Forelimb muscle (tissue), 1 donor: ENCODE data around the gene GPC5. TPM values are rescaled to one million over a fixed set of nuclear protein-coding genes. Genes with fewer than 3 reads are reported as not detected.

Experiments used
- DNase-seq: peaks from one replicate; pipeline ENCODE4 v3.0.0-alpha.2; 2013; ENCODE audit warnings: low read depth
- polyA plus RNA-seq: library from polyadenylated mRNA; unstranded; fragments of 120-200 nt; gene quantifications from one replicate; pipeline ENCODE4 v1.2.1, GENCODE V29; 2013; ENCODE audit not compliant: insufficient read length

The GPC5 gene
- polyA plus RNA-seq, 1 donor = 0.57 TPM

DNA sequence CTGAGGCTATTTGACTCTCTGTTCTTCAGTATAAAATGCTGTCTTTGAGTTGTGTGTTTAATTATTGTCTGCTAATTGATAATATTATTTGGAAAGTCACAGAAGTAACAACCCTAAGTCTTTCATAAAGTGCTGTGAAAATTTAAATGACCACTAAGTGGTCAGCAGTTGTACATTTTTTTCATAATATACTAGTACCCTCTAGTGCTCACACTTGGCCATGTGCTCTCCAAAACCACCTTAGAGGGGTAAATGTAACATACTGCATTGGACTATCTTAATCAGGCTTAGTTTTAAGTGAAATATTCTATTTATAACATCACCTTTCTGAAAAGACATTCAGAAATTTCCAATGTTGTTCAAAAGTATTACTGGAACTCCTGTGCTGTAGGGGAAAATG lies 745.3 kb downstream of the GPC5 start:
- no peak for DNase-seq

DNA sequence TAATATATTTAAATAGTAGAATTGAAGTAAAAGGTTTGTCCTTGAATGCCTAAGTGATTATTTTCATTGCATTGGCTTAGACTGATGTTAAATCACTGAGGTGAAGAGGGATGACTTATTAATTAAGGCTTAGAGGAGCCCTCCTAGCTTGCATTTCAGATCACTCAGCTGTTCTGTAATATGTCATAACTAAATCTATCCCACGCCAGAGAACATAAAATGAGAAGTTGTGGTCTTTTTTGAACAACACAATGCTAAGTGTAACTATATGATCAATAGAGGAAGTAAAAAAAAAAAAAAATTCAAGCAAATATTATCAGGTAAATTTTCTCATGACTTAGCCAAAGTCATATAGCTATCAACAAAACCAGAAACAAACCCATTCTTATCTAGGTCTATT lies 752.2 kb downstream of the GPC5 start:
- no peak for DNase-seq

DNA sequence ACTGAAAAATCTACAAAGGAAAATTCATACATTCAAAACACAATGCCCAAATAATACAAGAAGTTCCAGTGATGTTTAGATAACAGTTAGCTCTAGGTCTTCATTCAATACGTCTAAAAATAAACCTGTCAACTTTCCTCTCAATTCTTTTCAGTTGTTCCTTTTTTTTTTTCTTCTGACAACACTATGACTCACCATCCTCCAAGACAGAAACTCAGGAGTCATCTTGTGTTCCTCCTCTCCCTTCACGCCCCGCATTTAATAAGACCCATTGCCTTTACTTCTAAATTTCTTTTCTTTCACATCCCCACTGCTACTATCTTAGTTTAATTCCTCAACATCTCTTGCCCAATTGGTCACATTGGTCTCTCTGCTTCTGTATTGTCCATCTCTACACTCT lies 759.9 kb downstream of the GPC5 start:
- DNase-seq = no peak

DNA sequence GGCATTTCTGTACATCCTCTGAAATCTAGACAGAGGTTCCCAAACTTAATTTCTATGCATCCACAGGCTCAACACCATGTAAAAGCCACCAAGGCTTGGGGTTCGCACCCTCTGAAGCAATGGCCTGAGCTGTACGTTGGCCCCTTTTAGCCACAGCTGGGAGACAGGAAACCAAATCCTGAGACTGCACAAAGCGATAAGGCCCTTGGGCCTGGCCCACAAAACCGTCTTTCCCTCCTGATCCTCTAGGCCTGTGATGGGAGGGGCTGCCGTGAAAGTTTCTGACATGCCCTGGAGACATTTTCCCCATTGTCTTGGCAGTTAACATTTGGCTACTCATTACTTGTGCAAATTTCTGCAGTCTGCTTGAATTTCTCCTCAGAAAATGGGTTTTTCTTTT lies 766.4 kb downstream of the GPC5 start:
- DNase-seq = no peak

DNA sequence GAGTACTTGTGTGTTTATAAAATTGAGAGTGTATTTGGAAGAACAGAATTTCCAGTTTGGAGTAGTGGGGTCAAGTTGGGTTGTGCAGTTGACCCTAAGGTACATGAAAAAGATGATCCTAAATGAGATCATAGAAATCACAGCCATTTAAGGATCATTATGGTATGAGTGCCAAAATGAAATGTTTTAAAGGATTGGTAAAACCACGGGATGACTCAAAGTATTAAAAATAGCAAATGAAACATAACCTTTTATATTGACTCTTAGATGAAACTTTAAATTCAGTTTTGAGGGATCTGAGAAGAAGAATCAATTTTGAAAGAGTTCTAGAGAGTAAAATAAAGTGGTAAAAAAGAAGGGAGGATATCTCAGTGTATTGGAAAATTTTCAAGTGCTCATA lies 773.8 kb downstream of the GPC5 start:
- no peak for DNase-seq

DNA sequence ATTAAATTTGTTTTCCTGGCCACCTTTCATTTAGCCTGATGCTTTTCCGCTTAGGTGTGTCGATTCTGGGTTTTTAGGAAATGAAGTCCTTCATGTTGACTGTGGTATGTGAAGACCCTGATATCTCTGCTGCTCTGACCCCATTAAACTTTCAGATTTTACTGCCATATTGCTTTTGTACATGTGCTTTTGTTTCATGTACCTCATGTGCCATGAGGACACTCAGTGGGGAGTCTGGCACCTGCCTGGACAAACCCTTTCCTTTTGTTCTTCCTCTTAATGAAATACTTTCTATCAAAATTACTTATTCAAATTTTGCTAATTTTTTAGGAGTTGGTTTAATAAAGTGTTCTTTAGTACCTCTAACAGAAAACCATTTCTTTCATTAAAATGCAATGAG lies 774.8 kb downstream of the GPC5 start:
- no peak for DNase-seq

DNA sequence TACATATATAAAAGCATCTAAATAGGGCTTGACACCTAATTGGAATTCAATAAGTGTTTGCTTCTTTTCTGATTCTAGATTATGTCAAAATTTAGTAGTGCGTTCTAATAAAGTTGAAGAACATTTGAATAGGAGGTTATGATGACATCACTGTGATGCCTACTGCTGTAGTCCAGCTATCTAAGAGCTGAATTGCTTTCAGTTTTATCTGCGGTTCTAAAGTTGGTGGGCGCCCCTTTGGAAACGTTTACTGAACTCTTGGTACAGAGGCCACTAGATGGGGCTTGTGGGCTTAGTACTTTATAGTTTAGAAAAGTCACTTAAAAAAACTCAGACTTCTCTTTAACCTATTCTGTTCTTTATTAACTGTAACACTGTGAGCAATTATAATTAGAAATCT lies 776.9 kb downstream of the GPC5 start:
- DNase-seq = no peak

DNA sequence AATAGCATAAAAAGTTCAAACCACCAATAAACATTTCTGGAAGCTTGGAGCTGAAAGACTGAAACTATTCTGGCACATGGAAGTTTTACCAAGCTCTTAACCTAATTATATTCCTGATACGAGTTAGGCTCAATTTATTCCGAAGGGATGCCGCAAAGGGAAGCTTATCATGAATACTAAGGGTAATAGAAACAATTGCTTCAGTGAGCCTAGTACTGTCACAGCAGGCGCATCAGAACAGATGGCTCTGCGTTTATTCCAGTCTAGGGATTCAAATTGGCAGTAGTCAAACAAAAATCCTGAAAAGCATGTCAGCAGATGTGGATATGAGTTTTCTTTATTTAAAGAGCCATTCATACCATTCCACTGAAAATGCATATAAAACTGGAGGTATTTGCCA lies 779.5 kb downstream of the GPC5 start:
- peak; percentile 40 for DNase-seq

DNA sequence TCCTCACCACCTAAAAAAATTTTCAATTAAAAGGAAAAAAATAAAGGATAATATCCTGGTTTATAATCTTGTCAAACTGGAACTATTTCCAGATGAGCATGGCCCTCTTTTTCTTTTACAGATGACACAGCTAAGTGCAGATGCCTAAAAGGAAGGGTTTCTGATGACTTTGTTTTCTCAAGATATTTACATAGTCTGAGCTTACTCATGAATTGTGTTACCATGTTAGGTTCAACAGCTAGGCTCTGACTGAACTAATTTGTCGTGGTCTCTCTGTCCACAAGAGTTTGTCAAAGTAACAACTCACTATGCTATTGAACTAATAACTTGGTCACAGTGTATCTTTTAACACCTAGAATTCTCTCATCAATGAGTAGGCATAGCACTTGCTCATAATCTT lies 780.8 kb downstream of the GPC5 start:
- no peak for DNase-seq

DNA sequence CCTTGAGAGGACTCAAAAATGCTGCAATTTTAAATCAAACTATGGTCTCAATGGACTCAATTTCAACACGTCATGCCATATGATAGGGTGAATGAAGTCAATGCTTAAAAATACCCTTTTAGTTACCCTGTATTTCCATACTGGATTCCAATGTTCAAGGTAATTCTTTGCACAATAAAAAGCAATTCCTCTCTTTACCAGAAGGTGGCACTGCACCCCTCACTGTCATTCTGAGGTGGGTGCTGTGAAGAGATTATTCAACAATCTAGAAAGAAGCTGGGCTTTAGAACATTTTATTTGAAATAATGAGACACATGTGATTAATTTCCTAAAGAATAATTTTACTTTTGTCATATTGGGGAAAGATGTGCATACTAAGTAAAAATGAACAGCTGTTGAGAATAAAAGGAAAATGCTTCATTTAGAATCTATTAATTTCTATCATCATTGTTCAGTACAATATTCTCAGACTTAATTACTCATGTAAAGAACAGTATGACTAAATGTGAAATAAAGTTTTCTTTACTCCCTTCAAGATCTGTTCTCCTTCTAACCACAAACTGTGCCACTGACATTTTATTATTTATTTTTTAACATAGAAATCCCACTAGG lies 789.1 kb downstream of the GPC5 start:
- DNase-seq = peak; percentile 11

DNA sequence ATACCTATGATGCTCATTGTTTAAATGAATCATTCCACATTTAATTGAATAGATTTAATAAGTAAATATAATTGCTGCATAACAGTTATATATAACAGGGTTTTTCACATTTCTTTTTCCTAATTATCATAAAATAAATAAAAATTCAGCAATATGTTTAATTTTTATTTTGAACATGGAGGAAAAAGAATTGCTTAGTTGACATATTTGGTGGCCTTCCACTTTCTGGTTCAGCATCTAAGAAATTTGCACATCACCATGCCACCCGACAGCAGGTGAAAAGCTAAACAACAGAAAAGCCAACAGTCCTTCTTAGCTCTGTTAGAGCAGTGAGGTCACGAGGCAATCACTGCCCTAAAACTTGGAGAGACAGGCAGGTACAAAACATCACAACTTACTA lies 790.2 kb downstream of the GPC5 start:
- DNase-seq = no peak

DNA sequence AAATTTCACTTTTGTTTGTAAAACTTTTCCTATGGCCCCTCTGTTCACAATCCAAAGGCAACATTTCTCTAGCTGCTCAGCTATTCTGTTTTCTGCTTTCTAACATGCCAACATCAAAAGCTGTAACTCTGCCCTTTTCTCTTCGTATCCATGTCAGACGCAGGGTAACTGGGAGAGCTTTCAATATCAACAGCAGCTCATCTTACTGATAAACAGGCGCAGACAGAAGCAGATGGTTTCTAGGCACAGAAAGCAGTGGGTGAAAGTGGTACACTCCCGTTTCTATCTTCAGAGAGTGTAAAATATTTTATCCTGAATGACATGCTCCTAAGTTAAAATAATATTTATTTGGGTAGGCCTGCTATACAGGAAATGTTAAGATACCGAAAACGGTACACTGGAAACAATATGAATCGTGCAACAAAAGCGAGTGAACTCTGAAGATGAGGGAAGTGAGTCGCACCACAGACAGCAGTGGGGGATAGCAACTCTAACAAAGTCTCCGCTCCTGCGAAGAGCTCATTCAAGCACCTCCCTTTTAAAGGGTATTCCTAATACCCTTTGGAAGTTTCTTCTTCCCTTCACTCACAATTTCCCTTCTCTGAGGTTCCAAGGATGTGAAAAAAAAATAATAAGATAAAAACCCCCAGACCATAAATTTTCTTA lies 798.3 kb downstream of the GPC5 start:
- DNase-seq = no peak

DNA sequence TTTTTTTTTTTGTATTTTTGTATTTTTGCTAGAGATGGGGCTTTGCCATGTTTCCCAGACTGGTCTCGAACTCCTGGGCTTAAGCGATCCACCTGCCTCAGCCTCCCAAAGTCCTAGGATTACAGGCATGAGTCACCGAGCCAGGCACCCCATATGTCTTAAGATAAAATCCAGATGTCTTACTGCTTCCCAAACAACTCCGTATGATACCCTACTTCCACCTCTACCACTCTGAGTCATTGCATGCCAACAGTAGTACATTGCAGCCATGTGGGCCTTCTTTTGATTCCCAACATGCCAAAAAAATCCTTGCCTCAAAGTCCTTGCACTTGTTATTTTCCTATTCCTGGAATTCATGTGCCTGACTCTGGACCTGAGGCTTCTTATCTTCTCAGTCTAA lies 799.2 kb downstream of the GPC5 start:
- DNase-seq = no peak

DNA sequence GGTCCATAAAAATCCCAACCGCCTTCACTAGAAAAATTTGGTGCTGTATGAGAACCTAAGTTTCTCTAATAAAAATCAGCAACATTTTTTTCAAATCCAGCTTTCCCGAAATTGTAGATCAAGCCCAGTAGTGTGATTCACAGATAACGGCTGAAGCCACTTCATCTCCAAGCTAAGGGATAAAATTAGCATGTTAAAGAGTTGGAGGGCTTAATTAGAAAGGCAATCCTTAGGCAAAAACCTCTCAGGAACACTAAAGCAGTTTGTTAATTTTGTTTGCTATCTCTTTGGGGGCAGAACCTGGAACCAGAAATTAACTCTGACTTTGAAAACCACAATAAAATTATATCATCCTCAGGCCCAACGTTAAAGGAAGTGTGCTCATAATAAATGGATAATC lies 820.2 kb downstream of the GPC5 start:
- no peak for DNase-seq

DNA sequence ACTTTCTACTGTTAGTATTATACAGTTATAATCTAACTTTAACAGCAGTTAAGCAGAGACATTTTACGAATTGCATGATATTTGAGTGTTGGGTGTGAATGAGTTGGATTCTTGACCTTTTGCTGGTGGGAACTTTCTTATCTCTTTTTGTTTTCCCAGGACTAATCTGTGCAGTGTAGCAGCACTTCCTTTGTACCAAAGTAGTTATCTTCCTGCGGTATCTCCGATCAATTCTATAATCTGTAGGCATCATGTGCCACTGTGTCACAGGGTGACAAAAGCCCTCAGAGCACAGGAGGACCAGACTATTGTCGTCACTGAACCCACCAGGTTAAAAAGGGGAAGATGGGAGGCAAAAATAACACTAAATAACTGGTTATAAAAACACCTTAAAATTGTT lies 823.5 kb downstream of the GPC5 start:
- DNase-seq = no peak

DNA sequence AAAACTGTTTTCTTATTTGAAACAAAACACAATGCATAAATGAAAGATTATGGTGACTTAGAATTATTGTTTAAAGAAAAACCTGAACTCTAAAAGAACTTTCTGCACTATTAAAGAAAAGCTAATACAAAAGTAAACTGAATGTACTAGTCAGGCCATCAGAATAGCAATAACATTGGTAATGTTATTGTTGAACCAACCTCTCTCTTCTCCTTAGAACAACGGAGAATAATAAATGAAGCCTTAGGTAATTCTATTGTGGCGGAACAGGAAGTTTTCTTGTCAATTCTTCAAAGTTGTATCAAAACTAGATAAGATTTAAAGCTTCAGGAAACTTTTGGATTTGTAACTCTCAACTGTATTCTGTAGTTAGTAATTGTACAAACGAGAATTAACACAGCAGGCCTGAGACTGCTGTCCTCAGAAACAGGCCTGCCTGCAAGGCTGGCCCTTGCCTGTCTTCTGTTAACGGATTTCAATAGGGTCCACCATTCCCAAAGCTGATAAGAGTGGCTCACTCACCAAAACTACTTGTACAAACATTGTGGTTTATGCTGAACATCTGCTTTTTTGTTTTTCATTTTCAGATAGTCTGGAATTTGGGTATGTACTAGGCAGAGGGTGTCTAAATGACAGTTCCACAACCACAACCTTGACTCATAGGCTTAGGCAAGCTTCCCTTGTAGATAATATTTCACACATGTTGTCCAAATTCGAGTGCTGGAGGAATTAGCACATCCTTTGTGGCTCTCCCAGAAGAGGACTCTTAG lies 825.8 kb downstream of the GPC5 start:
- no peak for DNase-seq

DNA sequence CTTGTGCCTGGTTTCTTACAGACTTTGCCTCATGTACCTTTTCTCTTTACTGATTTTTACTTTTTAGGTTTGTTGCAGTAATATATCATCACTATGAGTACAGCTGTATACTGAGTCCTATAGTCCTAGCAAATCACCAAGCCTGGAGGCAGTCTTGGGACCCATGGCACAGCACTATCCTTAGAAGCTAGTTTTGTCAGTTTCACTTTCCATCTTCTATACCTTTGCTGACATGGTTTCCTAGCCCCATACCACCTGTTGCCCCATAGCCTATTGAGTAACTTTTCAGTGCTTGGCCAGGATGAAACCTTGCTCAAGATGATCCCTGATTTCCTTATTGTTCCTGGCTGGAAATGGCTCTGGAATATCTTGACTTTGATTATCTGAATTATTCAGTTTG lies 826.4 kb downstream of the GPC5 start:
- DNase-seq = no peak

DNA sequence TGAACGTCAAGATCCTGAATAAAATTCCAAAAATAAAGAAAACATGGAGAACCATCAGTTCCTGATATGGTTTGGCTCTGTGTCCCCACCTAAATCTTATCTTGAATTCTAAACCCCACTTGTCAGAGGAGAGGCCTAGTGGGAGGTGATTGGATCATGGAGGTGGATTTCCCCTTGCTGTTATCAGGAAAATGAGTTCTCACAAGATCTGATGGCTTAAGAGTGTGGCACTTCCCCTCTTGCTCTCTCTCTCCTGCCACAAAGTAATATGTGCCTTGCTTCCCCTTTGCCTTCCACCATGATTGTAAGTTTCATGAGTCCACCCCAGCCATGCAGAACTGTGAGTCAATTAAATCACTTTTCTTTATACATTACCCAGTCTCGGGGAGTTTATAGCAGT lies 827.4 kb downstream of the GPC5 start:
- DNase-seq = no peak

DNA sequence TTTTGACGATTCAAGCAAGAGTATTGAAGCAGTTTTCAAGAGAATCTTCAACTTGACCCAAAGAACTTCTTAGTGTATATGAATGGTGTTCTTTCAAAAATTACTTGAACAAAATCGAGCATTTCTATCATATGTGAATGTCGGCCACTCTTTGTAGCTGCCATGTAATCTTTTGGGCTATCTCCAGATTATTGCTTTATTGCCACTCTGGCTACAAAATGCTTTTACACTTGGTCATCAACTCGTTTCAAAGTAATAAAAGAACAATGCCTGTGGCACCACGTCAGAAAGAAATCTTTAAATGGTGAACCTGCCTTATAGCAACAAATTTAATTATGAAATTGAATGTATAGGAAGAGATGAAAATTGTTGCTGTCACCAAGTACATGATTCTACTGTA lies 834.5 kb downstream of the GPC5 start:
- DNase-seq = no peak

DNA sequence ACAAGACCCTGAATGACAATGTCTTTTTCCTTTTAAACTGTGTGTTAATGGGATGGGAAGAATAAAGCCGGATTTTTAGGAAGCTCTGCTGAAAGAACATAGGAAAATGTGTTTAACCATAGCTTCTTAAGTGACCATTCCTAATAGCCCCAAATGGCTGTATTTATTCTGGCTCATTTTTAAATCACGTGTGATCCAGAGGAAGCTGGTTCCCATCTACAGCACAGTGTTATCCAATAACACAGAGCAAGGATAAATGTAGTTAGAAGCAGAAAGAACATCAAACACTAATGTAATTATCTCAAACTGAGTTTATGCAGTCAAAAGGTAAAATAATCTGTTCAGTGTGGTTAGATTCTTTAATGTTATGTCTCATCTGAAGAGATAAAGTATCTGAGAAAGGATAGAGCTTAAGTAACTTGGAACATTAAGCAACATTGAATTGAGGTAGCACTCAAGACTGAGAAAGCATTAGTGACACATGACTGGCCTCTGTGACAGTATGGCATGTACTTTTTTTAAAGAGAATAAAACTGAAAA lies 853.3 kb downstream of the GPC5 start:
- no peak for DNase-seq

DNA sequence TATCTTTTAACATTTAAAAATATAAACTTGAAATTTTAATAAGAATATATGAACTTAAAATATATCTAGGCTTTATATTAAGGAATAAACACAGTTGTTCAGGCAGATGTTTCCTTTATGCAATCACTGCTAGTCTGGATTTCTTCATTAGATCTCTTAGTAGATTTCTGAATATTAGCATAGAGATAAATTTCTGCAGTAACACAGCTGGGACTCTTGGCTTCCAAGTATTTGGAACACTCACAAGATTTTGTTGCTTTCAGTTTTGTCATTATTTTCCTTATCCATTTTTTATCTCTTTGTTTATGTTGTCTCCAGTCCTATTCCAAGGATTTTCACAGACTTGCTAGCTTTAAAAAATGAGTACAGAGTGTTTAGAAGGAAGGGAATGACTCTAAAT lies 857.1 kb downstream of the GPC5 start:
- DNase-seq = peak; percentile 54

DNA sequence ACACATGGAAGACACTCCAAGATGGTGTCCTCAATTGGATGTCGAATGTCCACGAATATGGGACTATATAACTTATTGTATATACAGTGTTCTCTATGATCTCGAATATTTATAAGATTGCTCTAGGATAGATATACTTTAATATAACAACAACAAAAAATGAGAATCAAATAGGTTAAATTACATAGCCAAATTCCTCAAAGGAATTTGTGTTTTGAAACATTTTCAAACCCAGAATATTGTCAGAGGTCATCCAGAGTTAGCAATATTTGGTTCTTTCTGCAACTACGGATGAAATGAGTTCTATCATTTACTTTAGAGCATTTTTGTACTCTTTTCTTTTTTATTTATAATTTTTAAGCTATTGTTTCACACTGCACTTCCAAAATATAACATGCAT lies 857.8 kb downstream of the GPC5 start:
- peak; percentile 11 for DNase-seq

DNA sequence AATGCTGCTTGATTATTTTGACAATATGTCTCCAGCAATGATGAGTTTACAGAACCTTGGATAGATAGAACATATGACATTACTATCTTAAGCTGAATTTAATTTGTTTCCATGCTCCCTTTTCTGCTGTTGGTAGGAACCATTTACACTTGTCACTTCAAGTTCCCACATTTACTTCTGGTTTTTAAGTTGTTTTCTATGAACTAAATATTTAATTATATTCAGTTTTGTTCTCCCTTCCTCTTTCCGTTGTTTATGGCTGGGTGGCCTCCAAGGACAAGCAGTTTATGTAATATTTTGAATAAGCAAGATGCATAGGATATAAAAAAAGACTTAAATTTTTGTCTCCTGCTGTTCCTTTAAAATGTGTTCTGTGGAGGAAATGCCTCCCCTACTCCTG lies 860.6 kb downstream of the GPC5 start:
- no peak for DNase-seq
